CD14-positive monocyte (primary cell): ENCODE results near the gene LTBP1. TPM values are rescaled to one million over a fixed set of nuclear protein-coding genes. Genes with fewer than 3 reads are reported as not detected.

ENCODE experiments used
- DNase-seq, 3 donors: peaks; one replicate each; pipeline ENCODE4 v3.0.0-alpha.2; 2011 to 2022
- H2AFZ ChIP-seq: 2 replicates; pipeline ENCODE4 v1.6.0; 2012; ENCODE audit warnings: mild to moderate bottlenecking, low read depth, low read length, inconsistent platforms; ENCODE audit not compliant: insufficient read depth, poor library complexity, severe bottlenecking
- H3K27ac ChIP-seq, 2 donors: 1 replicate in 1 of 2; 2 replicates in 1 of 2; pipeline ENCODE4 v1.5.1; 2012 to 2013; ENCODE audit warnings: low read length in 2 of 2, control low read depth in 1 of 2, inconsistent platforms in 1 of 2, low read depth in 1 of 2, mild to moderate bottlenecking in 1 of 2
- H3K27me3 ChIP-seq, 2 donors: one replicate each; pipeline versions ENCODE4 v1.6.0 to v1.6.1; 2011 to 2013; ENCODE audit warnings: low read length in 2 of 2; ENCODE audit not compliant: control insufficient read depth in 2 of 2, insufficient read depth in 2 of 2
- H3K36me3 ChIP-seq, 2 donors: replicated peaks in 1 of 2; 1 replicate in 1 of 2; 2 replicates in 1 of 2; pipeline versions ENCODE4 v1.5.1 to v1.6.1; 2012 to 2013; ENCODE audit warnings: low read length in 2 of 2, control low read depth in 1 of 2, inconsistent platforms in 1 of 2, mild to moderate bottlenecking in 1 of 2; ENCODE audit not compliant: insufficient read depth in 2 of 2, control insufficient read depth in 1 of 2
- H3K4me1 ChIP-seq, 2 donors: 1 replicate in 1 of 2; 2 replicates in 1 of 2; pipeline versions ENCODE4 v1.5.1 to v1.6.1; 2012 to 2013; ENCODE audit warnings: low read length in 2 of 2, control low read depth in 1 of 2, inconsistent platforms in 1 of 2, mild to moderate bottlenecking in 1 of 2, moderate library complexity in 1 of 2; ENCODE audit not compliant: insufficient read depth in 2 of 2, control insufficient read depth in 1 of 2
- H3K4me2 ChIP-seq: replicated peaks from 2 replicates; pipeline ENCODE3; 2012; ENCODE audit warnings: low read length, moderate library complexity, mild to moderate bottlenecking; ENCODE audit not compliant: poor library complexity, severe bottlenecking; ENCODE audit errors: extremely low read depth
- H3K4me3 ChIP-seq, 3 experiments: fragments of 200-600 bp in 1 of 3; sonication (generic) in 1 of 3; replicated peaks in 1 of 3; 1 replicate in 2 of 3; 2 replicates in 1 of 3; pipeline ENCODE4 v1.5.1; 2011 to 2013; ENCODE audit warnings: low read length in 3 of 3, mild to moderate bottlenecking in 3 of 3, control low read depth in 2 of 3, low read depth in 2 of 3, inconsistent platforms in 1 of 3, moderate library complexity in 1 of 3
- H3K79me2 ChIP-seq: 2 replicates; pipeline ENCODE4 v1.6.0; 2012; ENCODE audit warnings: mild to moderate bottlenecking, control low read depth, inconsistent platforms, low read length, moderate library complexity; ENCODE audit not compliant: insufficient read depth
- H3K9ac ChIP-seq: 2 replicates; pipeline ENCODE4 v1.6.0; 2017; ENCODE audit warnings: low read length, mild to moderate bottlenecking; ENCODE audit not compliant: insufficient read depth, poor library complexity, severe bottlenecking
- H3K9me3 ChIP-seq, 2 donors: replicated peaks in 1 of 2; 1 replicate in 1 of 2; 2 replicates in 1 of 2; pipeline versions ENCODE4 v1.5.1 to v1.6.1; 2012 to 2013; ENCODE audit warnings: low read length in 2 of 2, control low read depth in 1 of 2; ENCODE audit not compliant: control insufficient read depth in 1 of 2, insufficient read depth in 1 of 2
- H4K20me1 ChIP-seq: 2 replicates; pipeline ENCODE4 v1.6.0; 2012; ENCODE audit warnings: mild to moderate bottlenecking, low read length, control low read depth, moderate library complexity; ENCODE audit not compliant: insufficient read depth
- H3K27ac Mint-ChIP-seq, 7 donors: one replicate each; pipeline ENCODE4 v1.8.0; 2020; ENCODE audit warnings: mild to moderate bottlenecking in 7 of 7, mixed read lengths in 7 of 7, moderate library complexity in 6 of 7, inconsistent platforms in 2 of 7
- H3K27me3 Mint-ChIP-seq, 3 donors: one replicate each; pipeline ENCODE4 v1.8.0; 2021 to 2022; ENCODE audit warnings: low read depth in 3 of 3, mild to moderate bottlenecking in 3 of 3, mixed read lengths in 3 of 3, moderate library complexity in 3 of 3, inconsistent platforms in 1 of 3
- H3K36me3 Mint-ChIP-seq, 2 donors: one replicate each; pipeline ENCODE4 v1.8.0; 2020; ENCODE audit warnings: mixed read lengths in 2 of 2, inconsistent platforms in 1 of 2, mild to moderate bottlenecking in 1 of 2
- H3K4me1 Mint-ChIP-seq: one replicate; pipeline ENCODE4 v1.8.0; 2020; ENCODE audit warnings: mild to moderate bottlenecking, mixed read lengths
- H3K4me3 Mint-ChIP-seq, 2 donors: one replicate each; pipeline ENCODE4 v1.8.0; 2020; ENCODE audit warnings: mild to moderate bottlenecking in 2 of 2, mixed read lengths in 2 of 2, moderate library complexity in 1 of 2
- H3K9me3 Mint-ChIP-seq, 7 donors: one replicate each; pipeline ENCODE4 v1.8.0; 2020 to 2022; ENCODE audit warnings: mixed read lengths in 7 of 7, mild to moderate bottlenecking in 6 of 7, moderate library complexity in 6 of 7, inconsistent platforms in 2 of 7
- WGBS: methylation state at CpG from one replicate; pipeline ENCODE4 v1.1.5; 2013; ENCODE audit warnings: missing lambda C conversion rate; ENCODE audit not compliant: insufficient coverage; 5-methylcytosine and 5-hydroxymethylcytosine counted together
- intact Hi-C, 2 donors: fragments of 100-400 bp; cut with micrococcal nuclease; formaldehyde crosslinking; loops; one replicate each; pipeline versions ENCODE4 v1.15.0 to v1.15.1; 2023
- polyA plus RNA-seq, 3 donors: library from polyadenylated mRNA; depleted of rRNA in 1 of 3; unstranded in 2 of 3; stranded (reverse) in 1 of 3; fragments of 300-500 nt in 2 of 3; fragments of >200 nt in 1 of 3; fragmentation: Illumina TruSeq in 2 of 3; gene quantifications; 1 replicate in 2 of 3; 2 replicates in 1 of 3; pipeline ENCODE4 v1.2.3, GENCODE V29; 2012 to 2021
- small RNA-seq: library from RNA; depleted of rRNA; stranded (forward); fragments of <200 nt; gene quantifications from one replicate; pipeline ENCODE3, GENCODE V24; 2012; ENCODE audit warnings: low read depth; ENCODE audit not compliant: insufficient read length
- TF ChIP-seq, protein P1 (sequence below): fragments of 200-600 bp; IDR thresholded peaks from one replicate; pipeline ENCODE4 v1.8.0; 2022; ENCODE audit warnings: antibody characterized with exemption, mild to moderate bottlenecking

The LTBP1 gene
- polyA plus RNA-seq, 3 donors, result 0.18 to 0.24 TPM; not detected in 1

- no peak for DNase-seq
- Mint-ChIP-seq H3K4me1 (peaks cover 22% of the 10 kb centered on the region), H3K27ac (no peak overlapping the region), H3K36me3 (no peaks in the 10 kb centered on the region), H3K9me3 (peaks cover 0 to 2% (median 0%) of the 10 kb centered on the region in 7 donors), H3K4me3 (no peak overlapping the region), H3K27me3 (no peaks in the 10 kb centered on the region)
- Histone ChIP-seq H3K4me2 (no peak overlapping the region), H3K27me3 (no peaks in the 10 kb centered on the region), H3K36me3 (no peaks in the 10 kb centered on the region), H3K9me3 (no peaks in the 10 kb centered on the region), H3K4me3 (no peak overlapping the region), H4K20me1 (no peaks in the 10 kb centered on the region), H2AFZ (no peak overlapping the region), H3K79me2 (no peaks in the 10 kb centered on the region), H3K27ac (no peak overlapping the region), H3K4me1 (peaks cover 0 to 7% of the 10 kb centered on the region in 2 donors), H3K9ac (no peak overlapping the region)
- TF ChIP-seq, protein P1, sequence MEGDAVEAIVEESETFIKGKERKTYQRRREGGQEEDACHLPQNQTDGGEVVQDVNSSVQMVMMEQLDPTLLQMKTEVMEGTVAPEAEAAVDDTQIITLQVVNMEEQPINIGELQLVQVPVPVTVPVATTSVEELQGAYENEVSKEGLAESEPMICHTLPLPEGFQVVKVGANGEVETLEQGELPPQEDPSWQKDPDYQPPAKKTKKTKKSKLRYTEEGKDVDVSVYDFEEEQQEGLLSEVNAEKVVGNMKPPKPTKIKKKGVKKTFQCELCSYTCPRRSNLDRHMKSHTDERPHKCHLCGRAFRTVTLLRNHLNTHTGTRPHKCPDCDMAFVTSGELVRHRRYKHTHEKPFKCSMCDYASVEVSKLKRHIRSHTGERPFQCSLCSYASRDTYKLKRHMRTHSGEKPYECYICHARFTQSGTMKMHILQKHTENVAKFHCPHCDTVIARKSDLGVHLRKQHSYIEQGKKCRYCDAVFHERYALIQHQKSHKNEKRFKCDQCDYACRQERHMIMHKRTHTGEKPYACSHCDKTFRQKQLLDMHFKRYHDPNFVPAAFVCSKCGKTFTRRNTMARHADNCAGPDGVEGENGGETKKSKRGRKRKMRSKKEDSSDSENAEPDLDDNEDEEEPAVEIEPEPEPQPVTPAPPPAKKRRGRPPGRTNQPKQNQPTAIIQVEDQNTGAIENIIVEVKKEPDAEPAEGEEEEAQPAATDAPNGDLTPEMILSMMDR, result no peak
- no CpG with 5 or more reads among the region's 2 CpGs for WGBS
- intact Hi-C loops, result no loop called here
Measured at GRCh38 chr2:33444967-33445366, 498.2 kb downstream of the LTBP1 start.

GRCh38 chr2:33448220-33448899 is 501.6 kb downstream of the LTBP1 start:
- peaks cover 7 to 8% of the 10 kb centered on the region in 2 donors for H3K9me3 ChIP-seq
- Mint-ChIP-seq H3K4me3 (no peak overlapping the region), H3K27me3 (peaks cover 0 to 1% (median 0%) of the 10 kb centered on the region in 3 donors), H3K36me3 (peaks cover 0 to 3% of the 10 kb centered on the region in 2 donors), H3K4me1 (peaks cover 19% of the 10 kb centered on the region), H3K9me3 (peaks cover 6 to 20% (median 12%) of the 10 kb centered on the region in 7 donors), H3K27ac (peak overlapping the region in 5 of 7 donors; percentile 56 to 80 (median 71))
- H2AFZ ChIP-seq, result no peak overlapping the region
- no peaks in the 10 kb centered on the region for H3K79me2 ChIP-seq
- WGBS, result no CpG with 5 or more reads among the region's 2 CpGs
- no peak overlapping the region for H3K27ac ChIP-seq
- peak in 1 of 3 donors; percentile 20 for DNase-seq
- no peaks in the 10 kb centered on the region for H4K20me1 ChIP-seq
- H3K27me3 ChIP-seq, result no peaks in the 10 kb centered on the region
- no peak overlapping the region for H3K9ac ChIP-seq
- H3K4me3 ChIP-seq, result no peak overlapping the region
- peaks cover 0 to 7% of the 10 kb centered on the region in 2 donors for H3K4me1 ChIP-seq
- TF ChIP-seq, protein P1, result no peak
- no peaks in the 10 kb centered on the region for H3K36me3 ChIP-seq
- no peak overlapping the region for H3K4me2 ChIP-seq
- intact Hi-C loops, result no loop called here

Small RNA genes within 50 kb of the gene (small RNA-seq; reads per million reads assigned to genes)
- gene RF00019, result not detected
- not detected for gene RNA5SP91
- not detected for gene RNA5SP92
